ENCODE results near the gene VEGFC. TPM values are rescaled to one million over a fixed set of nuclear protein-coding genes. Genes with fewer than 3 reads are reported as not detected.

VEGFC gene
- total RNA-seq, 2 donors from 2014 or later: 4.0 to 7.0 TPM

- no peak for TF ChIP-seq POLR2AphosphoS5 (IDR thresholded peaks at IDR 0.05)
- no peak for TF ChIP-seq POLR2A (IDR thresholded peaks at IDR 0.05)
- TF ChIP-seq CTCF (IDR thresholded peaks at IDR 0.05): no peak
- Histone ChIP-seq H3K36me3 (no peaks in the 10 kb centered on the region), H3K27ac (no peak overlapping the region), H3K27me3 (replicated peaks; ENCODE audit: insufficient read depth) (no peaks in the 10 kb centered on the region), H3K9me3 (no peaks in the 10 kb centered on the region), H3K4me3 (no peak overlapping the region), H3K4me1 (replicated peaks) (no peaks in the 10 kb centered on the region)
- 83% methylated on average over 2 of the region's 2 CpGs for WGBS
- intact Hi-C loops (cut with DNase I): no loop called here
- DNase-seq (ENCODE audit: low spot score): no peak
These were observed 34.0 kb downstream of the VEGFC start for GRCh38 chr4:176758731-176759130.

- 91% methylated on average over 4 of the region's 4 CpGs for WGBS
- Histone ChIP-seq H3K4me3 (no peak overlapping the region), H3K36me3 (no peaks in the 10 kb centered on the region), H3K9me3 (no peaks in the 10 kb centered on the region), H3K4me1 (replicated peaks) (no peaks in the 10 kb centered on the region), H3K27ac (no peak overlapping the region), H3K27me3 (replicated peaks; ENCODE audit: insufficient read depth) (no peaks in the 10 kb centered on the region)
- intact Hi-C loops (cut with DNase I): no loop called here
- TF ChIP-seq CTCF (IDR thresholded peaks at IDR 0.05): no peak
- no peak for TF ChIP-seq POLR2AphosphoS5 (IDR thresholded peaks at IDR 0.05)
- no peak for TF ChIP-seq POLR2A (IDR thresholded peaks at IDR 0.05)
- DNase-seq (ENCODE audit: low spot score): no peak
These were observed 34.4 kb downstream of the VEGFC start for GRCh38 chr4:176758323-176758722.

- Histone ChIP-seq H3K9me3 (no peaks in the 10 kb centered on the region), H3K4me1 (replicated peaks) (no peaks in the 10 kb centered on the region), H3K36me3 (no peaks in the 10 kb centered on the region), H3K4me3 (no peak overlapping the region), H3K27me3 (replicated peaks; ENCODE audit: insufficient read depth) (no peaks in the 10 kb centered on the region), H3K27ac (no peak overlapping the region)
- no peak for TF ChIP-seq POLR2AphosphoS5 (IDR thresholded peaks at IDR 0.05)
- DNase-seq (ENCODE audit: low spot score): no peak
- intact Hi-C loops (cut with DNase I): no loop called here
- WGBS: 81% methylated on average over 2 of the region's 2 CpGs
These were observed 37.1 kb downstream of the VEGFC start for GRCh38 chr4:176755613-176756012.

GRCh38 chr4:176755001-176755400, 37.7 kb downstream of the VEGFC start:
- H3K4me3 ChIP-seq: no peak overlapping the region
- no peak for TF ChIP-seq CTCF (IDR thresholded peaks at IDR 0.05)
- no peak for TF ChIP-seq POLR2AphosphoS5 (IDR thresholded peaks at IDR 0.05)
- TF ChIP-seq POLR2A (IDR thresholded peaks at IDR 0.05): no peak
- H3K4me1 ChIP-seq (replicated peaks): no peaks in the 10 kb centered on the region
- no peak overlapping the region for H3K27ac ChIP-seq
- H3K36me3 ChIP-seq: no peaks in the 10 kb centered on the region
- H3K27me3 ChIP-seq (replicated peaks; ENCODE audit: insufficient read depth): no peaks in the 10 kb centered on the region
- no peaks in the 10 kb centered on the region for H3K9me3 ChIP-seq
- 83% methylated on average over 2 of the region's 2 CpGs for WGBS
- no peak for DNase-seq (ENCODE audit: low spot score)
- intact Hi-C loops (cut with DNase I): no loop called here

- no peaks in the 10 kb centered on the region for H3K9me3 ChIP-seq
- H3K27me3 ChIP-seq (replicated peaks; ENCODE audit: insufficient read depth): no peaks in the 10 kb centered on the region
- no peak overlapping the region for H3K4me3 ChIP-seq
- H3K27ac ChIP-seq: no peak overlapping the region
- WGBS: 79% methylated on average over 3 of the region's 3 CpGs
- H3K4me1 ChIP-seq (replicated peaks): no peaks in the 10 kb centered on the region
- DNase-seq (ENCODE audit: low spot score): no peak
- TF ChIP-seq CTCF (IDR thresholded peaks at IDR 0.05) (no peak), POLR2AphosphoS5 (IDR thresholded peaks at IDR 0.05) (no peak), POLR2A (IDR thresholded peaks at IDR 0.05) (no peak)
- no peaks in the 10 kb centered on the region for H3K36me3 ChIP-seq
- intact Hi-C loops (cut with DNase I): no loop called here
These were observed 39.7 kb downstream of the VEGFC start for GRCh38 chr4:176753049-176753448.
